Activated CD8-positive, alpha-beta memory T cell treated with anti-CD3 and anti-CD28 coated beads for 1 hour (primary cell): ENCODE results near the gene TTYH1.

Source experiments
- DNase-seq, 2 donors: peaks; one replicate each; pipeline ENCODE4 v3.0.0-alpha.2; 2020; ENCODE audit warnings: low read depth in 1 of 2; ENCODE audit errors: extremely low read depth in 1 of 2

TTYH1 gene

DNA sequence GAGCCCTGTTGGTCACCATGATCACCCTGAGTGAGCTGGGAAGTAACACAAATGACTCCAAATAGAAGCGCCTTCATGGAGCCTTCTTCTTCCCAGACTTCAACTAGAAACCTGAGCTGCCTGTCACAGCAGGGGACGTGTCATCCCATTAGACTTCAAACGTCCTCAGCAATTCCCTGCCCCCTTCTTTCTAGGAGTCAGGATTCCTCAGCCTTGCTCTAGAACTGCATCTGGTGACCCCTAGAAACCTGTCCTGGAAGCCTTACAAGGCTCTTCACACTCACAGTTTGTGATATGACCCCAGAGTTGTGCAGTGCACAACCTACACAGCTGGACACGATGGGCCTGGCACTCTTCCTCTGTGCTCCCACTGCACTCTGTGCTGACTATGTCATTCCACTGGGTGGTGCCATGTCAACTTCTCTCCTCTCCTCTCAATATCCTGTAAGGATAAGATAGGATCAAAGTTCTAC is 23.6 kb upstream of the TTYH1 start:
- no peak for DNase-seq

DNA sequence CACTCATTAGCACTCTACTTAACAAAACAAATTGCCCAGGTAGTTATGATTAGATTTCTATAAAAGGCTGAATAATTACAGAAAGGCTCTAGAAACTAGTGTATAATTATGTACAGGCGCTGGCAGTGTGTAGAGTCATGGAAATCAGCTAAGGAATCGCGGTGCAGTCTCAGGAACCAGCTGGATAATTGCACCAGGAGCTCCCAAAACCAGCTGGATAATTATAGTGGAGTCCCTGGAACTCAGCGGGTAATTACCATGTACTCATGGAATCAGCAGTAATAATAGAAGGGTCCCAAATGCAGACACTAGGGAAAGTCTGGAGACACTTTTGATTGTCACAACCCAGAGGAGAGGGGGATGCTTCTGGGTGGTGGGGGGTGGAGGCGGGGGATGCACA is 23.2 kb upstream of the TTYH1 start:
- no peak for DNase-seq

DNA sequence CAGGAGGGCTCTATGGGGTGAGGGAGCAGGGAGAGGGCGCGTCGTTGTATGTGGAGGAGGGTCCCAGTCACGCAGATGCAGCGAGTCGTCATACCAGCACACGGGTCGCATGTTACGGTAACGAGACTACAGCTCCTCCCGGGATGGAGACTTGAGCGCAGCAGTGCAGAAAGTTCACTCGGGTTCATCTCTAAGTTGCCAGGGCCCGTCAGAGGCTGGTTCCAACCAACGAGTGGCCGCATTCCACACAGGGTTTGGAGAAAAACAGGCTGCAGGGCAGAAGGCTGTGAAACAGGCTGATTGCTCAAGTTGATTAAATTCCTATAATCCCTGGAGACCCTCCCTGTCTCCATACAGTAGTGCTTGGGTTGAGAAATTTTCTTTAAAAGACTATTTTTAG is 21.9 kb upstream of the TTYH1 start:
- DNase-seq, result no peak

DNA sequence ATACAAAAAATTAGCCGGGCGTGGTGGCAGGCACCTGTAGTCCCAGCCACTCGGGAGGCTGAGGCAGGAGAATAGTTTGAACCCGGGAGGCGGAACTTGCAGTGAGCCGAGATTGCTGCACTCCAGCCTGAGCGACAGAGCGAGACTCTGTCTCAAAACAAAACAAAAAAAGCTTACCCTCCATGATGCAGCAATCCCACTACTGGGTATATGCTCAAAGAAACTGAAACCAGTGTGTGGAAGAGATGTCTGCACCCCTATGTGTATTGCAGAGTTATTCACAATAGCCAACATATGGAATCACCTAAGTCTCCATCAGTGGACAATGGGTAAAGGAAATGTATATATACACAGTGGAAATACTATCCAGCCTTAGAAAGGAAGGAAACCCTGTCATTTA is 19.6 kb upstream of the TTYH1 start:
- DNase-seq, result no peak

DNA sequence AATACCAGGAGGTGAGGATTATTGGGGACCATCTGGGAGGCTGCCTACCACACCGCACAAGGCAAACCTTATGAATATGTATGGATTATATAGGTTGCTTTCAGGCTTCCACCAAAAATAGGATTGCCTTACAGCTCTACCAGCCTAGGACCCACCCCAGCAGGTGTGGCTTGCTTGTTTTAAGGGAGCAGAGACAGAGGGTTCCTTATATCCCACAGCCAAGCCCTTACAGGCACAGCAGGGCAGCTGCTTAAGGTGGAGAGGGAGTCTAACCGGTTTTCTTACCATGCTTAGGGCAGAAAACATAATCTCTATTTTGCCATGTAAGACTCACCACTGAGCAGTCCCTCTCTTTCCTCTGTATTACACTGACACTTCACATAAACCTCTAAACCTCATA is 16.1 kb upstream of the TTYH1 start:
- no peak for DNase-seq

DNA sequence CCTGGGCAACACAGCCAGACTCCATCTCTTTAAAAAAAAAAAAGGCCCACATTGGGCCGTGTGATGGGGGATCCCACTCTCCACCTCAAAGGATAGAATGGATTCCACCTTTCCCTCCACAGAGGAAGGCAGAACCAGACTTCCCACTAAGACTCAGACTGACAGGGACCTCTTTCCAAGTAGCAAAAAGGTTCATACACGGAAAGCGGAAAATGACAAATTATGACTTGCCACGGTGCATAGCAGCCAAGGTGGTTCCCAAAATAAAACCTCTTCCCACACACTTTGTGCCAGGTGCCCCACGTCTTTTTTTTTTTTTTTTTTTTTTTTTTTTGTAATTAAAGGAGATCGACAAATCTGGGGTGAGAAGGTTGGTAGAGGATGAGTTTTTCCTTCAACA is 14.4 kb upstream of the TTYH1 start:
- no peak for DNase-seq

DNA sequence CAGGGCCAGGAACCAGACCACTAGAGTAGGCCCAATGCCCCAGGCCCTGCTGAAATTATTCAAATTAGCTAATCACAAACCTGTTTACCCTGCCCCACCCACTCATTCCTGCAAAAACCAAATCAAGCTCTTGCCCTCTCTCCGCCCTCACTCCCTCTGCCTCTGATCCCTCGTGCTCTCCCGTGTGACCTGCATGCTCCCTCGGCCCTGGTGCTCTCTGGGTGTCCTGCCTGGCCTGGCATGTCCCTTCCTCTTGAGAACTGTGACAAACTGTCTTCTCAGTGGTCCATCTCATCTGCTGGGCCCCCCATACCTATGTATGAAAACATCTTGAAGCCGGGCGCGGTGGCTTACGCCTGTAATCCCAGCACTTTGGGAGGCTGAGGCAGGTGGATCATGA is 12.2 kb upstream of the TTYH1 start:
- no peak for DNase-seq

DNA sequence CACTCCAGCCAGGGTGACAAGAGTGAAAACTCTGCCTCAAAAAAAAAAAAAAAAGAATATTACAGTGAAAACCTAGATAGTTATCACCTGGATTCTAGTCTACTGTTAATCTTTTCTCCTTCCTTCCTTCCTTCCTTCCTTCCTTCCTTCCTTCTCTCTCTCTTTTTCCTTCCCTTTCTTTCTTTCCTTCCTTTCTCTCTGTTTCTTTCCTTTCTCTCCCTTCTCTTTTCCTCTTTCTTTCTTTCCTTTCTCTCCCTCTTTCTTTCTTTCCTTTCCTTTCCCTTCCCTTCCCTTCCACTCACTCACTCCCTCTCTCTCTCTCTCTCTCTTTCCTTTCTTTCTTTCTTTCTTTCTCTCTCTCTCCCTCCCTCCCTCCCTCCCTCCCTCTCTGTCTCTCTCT is 9.6 kb upstream of the TTYH1 start:
- DNase-seq, result no peak

DNA sequence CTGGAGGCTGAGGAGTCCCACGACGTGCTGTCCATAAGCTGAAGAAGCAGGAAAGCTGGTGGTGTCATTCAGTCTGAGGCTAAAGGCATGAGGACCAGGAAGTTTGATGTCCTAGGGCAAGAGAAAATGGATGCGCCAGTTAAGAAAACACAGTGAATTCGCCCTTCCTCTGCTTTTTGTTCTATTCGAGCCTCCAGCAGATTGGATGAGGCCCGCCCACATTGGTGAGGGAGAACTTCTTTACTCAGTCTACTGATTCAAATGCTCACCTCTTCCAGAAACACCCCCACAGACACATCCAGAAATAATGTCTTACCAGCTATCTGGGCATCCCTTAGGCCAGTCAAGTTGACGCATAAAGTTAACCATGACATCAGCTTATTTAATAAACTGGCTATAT is 7.5 kb upstream of the TTYH1 start:
- DNase-seq, result no peak

DNA sequence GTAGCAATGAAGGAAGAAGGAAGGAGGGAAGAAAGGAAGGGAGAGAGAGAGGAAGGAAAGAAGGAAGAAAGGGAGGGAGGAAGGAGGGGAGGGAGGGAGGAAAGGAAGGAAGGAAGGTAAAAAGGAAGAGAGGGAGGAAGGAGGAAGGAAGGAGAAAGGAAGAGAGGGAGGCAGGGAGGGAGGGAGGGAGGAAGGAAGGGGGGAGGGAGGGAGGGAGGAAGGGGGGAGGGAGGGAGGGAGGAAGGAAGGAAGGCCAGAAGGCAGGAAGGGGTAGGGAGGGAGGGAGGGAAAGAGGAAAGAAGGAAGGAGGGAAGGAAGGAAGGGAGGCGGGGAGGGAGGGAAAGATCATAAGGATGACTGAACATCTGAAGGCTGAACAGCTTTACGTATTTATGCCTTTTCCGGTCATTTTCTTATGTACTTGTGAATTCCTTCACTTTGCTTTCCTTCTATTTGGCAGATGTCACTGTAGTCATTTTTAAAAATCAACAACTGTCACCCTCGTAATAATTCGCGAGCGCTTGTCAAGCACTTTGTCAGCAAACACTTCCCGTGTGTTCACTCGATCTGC is 6.7 kb upstream of the TTYH1 start:
- DNase-seq, result no peak

DNA sequence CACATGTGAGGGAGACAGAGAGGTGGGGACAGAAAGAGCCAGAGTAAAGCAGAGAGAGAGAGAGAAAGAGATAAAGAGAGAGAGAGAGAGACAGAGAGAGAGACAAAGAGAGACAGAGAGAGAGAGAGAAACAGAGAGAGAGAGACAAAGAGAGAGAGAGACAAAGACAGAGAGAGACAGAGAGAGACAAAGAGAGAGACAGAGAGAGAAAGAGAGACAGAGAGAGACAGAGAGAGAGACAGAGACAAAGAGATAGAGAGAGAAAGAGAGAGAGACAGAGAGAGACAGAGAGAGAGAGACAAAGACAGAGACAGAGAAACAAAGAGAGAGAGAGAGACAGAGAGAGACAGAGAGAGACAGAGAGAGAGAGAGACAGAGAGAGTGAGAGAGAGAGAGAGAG is 4.2 kb upstream of the TTYH1 start:
- DNase-seq, result no peak

DNA sequence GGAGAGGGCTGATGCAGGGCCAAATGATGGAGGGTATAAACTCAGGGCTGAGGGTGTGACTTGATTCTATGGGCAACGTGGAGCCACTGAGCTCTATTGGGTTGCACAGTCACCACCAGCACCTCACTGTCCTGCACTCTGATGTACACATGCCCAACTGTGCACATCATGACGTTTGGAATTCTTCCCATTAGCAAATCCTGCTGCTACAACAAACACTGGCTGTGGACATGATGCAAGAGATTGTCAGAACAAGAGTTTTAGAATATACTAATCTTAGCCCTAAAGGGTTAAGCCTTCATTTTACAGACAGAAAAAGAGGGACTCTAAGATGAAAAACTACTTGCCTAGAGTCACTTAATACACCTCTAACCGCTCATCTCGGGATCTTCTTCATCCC is 2.4 kb upstream of the TTYH1 start:
- no peak for DNase-seq

DNA sequence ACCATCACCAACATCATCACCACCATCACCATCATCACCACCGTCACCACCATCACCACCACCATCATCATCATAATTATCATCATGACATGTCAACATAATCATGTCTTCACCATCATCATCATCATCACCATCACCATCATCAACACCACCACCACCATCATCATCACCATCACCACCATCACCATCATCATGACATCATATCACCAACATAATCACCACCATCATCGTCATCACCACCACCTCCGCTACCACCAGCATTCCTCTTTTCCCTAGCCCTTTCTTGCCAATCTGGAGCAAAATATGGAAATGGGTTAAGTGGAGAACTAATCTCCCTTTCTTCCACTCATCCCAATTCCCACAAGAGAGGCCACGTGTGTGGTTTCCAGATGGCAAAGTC is 1.1 kb upstream of the TTYH1 start:
- DNase-seq, result no peak

DNA sequence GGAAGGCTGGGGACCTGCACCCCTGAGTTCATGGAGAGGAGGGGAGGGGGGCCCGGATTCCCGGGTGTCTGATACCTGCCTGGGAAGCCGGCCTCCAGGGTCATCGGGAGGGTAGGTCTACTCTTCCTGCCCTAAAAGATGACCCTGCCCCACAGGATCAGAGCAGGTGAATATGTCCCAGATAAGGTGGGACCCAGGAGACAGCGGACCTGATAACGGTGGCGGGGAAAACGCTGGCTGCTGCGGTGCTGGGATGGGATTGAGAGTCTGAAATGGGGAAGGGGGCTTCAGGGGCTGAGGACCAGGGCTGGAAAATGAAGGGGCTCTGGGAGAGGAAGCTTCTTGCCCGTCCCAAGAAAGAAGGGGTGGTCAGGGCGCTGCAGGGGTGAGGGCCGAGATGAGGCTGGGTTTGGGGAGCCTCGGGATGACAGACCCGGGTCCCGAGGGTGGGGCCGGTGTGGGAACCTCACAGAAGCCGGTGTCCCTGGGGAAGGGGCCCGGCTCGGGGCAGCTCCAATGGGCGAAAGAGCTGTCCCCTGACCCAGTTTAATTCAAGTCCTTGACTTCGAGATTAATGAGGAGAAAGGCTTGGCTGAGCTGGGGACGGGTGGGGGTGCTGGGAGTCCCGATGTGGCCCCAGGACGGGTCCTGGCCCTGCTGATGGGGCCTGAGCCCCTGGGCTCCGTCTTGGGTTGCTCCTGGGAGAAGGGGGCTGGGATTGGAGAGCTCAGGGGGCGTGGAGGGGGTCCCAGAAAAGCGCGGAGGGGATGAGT is 823 bp downstream of the TTYH1 start:
- no peak for DNase-seq

DNA sequence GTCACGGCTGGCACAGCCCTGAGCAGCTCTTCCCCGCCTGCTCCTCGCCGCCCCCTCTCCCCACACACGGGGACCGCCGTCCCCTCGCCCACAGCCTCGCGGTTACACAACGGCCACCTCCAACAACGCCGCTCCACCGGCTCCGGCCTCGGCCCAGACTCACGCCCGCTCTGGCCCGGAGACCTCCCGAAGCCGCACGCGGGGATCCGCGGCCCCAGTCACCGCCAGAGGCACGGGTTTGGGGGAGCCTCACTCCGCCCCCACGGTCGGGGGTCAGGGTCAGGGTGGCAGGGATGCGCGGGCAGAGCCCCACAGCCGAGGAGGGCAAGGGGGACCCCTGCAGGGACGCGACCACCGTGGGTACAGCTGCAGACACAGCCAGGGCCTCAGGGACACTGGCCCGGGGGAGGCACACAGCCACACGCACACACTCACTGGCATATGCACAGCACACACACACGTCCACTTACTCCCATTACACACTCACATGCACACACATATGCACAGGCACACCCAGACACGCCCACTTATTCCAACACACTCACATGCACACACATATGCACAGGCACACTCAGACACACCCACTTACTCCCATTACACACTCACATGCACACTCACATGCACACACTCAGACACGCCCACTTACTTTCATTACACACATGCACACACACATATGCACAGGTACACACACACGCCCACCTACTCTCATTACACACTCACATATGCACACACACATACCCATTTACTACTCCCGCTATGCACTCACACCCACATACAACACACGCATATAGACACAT is 1.6 kb downstream of the TTYH1 start:
- no peak for DNase-seq

DNA sequence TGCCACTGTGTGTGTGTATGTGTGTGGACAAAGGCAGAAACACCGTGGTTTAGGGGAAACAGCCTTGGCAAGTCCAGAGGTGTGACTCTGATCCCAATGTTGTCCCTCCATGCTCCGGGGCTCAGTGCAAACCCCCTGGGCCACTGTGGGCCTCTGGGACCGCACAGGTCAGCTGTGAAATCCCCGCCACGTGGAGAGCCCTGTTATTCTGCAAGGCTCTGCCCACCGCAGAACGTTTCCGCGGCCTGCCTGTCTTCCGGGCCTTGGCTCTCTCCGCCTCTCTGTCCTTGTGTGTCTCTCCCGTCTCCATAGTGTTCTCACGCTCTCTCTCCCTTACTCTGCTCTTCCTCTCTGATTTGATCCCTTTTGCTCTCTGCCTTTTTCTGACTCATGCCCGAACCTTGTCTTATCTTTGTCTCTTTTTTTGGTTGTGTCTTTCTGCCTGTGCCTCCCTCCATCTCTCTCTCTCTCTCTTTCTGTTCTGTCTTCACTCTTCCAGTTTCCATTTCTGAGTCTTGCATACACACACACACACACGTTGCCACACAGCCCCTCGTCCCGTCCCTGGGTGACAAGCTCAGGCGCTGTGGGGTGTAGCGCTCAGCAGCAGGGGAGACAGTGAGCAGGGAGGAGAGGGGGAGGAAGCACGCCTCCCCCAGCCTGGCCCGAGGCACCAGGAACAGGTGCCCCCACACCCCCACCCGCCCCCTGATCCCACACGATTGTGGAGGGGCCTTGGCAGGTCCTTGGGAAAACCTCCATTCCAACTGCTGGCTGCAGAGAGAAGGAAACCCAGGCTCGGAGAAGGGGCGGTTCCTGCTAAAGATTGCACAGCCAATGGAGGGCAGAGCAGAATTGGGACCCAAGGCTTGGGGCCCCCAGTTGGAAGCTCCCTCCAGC is 3.0 kb downstream of the TTYH1 start:
- no peak for DNase-seq

DNA sequence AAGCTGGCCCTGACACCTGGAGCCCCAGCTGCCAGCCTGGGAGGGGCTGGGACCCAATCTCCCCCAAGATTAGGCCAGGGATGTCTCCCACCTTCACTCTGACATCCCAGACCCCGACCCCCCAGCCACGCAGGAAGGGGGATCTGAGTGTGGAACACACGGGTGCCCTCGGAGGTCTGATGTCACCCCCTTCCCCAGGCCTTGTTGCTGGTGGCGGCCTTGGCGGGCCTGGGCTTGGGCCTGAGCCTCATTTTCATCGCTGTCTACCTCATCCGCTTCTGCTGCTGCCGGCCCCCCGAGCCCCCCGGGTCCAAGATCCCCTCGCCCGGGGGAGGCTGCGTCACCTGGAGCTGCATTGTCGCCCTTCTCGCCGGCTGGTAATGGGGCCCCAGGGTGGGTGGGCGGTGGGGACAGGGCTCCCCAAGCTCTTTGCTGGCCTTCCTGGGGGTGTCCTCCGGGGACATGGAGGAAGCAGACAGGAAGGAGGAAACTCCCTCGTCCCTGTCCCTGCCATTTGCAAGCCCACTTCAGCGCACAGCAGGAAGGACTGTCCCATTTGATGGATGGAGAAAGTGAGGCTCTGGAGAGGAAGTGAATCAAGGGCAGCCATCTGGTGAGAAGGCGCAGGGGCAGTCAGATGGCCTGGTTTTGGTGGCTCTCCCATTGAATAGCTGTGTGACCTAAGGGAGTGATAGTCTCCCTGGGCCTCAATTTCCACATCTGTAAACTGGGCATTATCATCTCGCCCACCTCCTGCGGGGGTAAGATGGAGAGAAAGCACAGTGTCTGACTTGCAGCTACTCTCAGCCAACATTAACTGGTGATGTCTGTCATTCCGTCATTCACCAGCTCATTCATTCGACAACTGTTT is 3.9 kb downstream of the TTYH1 start:
- DNase-seq, result no peak

DNA sequence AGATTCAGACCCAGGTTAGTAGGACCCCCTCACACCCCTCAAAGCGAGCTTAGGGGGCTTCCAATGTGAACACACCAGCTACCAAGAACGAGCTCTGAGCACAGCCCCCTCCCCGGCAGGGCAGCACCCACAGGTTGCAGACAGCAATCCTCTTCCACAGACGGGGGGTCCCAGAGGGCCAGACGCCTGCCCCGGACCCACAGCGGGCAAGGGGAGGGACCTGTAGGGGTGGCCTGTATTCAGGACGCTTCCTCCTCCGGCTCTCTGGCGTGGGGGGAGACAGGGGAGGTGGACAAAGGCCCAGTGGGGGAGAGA is 4.8 kb downstream of the TTYH1 start:
- no peak for DNase-seq

DNA sequence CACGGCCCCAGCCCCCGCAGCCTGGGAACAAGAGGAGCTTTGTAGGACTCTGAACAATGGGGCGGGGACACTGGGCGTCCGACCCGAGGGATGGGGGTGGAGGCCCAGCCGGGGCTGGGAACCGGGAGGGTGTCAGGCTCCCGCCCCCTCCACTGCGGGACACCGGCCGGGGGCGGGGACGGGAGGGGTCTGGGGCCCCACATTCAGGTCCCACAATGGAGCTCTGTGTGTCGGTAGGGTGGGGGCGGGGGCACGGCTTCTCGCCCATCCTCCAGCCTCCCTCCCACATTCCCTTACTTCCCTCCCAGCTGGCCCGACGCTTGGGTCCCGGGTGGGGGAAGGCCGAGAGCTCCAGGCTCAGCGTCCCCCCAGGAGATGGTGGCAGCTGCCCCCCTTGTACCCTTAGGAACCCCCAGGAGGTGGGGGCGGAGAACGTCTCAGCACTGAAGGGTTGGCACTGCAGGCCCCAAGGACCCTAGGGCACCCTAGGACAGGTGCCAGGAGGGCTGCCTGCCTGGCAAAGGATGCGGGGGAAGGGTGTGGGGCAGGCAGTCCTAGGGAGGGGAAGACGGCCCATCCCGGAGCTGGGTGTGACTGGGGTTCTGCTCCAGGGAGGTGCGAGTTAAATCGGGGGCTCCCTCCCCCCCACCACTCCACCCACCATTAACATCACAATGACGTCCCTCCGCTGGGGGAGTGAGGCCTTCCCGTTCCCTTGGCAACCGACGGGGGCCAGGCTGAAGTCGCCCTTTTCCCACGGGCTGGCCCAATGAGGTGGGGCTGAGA is 5.3 kb downstream of the TTYH1 start:
- DNase-seq, result no peak

DNA sequence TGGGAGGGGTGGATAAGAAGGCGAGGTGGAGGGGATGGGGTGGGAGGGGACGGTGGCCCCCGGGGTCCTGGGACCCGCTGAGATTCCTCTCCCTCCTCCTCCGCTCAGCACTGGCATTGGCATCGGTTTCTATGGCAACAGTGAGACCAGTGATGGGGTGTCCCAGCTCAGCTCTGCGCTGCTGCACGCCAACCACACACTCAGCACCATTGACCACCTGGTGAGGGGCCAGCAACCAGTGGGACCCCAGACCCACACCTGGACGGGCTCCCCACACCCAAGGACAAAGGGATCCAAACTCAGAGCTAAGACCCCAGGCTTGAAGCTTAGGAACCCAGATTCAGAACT is 5.9 kb downstream of the TTYH1 start:
- no peak for DNase-seq
